ENCODE data around the gene GOLGA5. TPM values are rescaled to one million over a fixed set of nuclear protein-coding genes. Genes with fewer than 3 reads are reported as not detected.

GOLGA5 gene
- total and polyA plus RNA-seq, 2 experiments from 2014 or later, result 50.0 to 62.4 TPM

GRCh38 chr14:92883066-92883465 lies 89.0 kb downstream of the GOLGA5 start:
- Histone ChIP-seq H3K4me3 (no peak overlapping the region), H3K9me2 (replicated peaks; ENCODE audit: insufficient read depth) (no peaks in the 10 kb centered on the region), H3K9me3 (ENCODE audit: low read depth) (no peaks in the 10 kb centered on the region), H4K20me1 (ENCODE audit: insufficient read depth, poor library complexity, severe bottlenecking) (no peaks in the 10 kb centered on the region), H3K79me2 (no peaks in the 10 kb centered on the region), H2AFZ (no peak overlapping the region), H3K4me1 (ENCODE audit: insufficient read depth) (no peaks in the 10 kb centered on the region), H3K4me2 (no peak overlapping the region), H3K27me3 (peaks cover 3% of the 10 kb centered on the region), H3K36me3 (replicated peaks; ENCODE audit: insufficient read depth, low read depth) (no peaks in the 10 kb centered on the region), H3K27ac (no peak overlapping the region)
- WGBS (ENCODE audit: low lambda C conversion rate, missing lambda C conversion rate), result 91% methylated on average over 5 of the region's 5 CpGs
- DNase-seq (ENCODE audit: low spot score), result no peak
- TF ChIP-seq EZH2phosphoT487 (IDR thresholded peaks at IDR 0.05; ENCODE audit: low read depth, severe bottlenecking, unreplicated experiment), result no peak
- TF ChIP-seq CTCF (IDR thresholded peaks at IDR 0.05; ENCODE audit: poor library complexity), result no peak
- TF ChIP-seq EZH2 (IDR thresholded peaks at IDR 0.05; ENCODE audit: borderline replicate concordance), result no peak

- no peaks in the 10 kb centered on the region for H4K20me1 ChIP-seq (ENCODE audit: insufficient read depth, poor library complexity, severe bottlenecking)
- no peak overlapping the region for H2AFZ ChIP-seq
- WGBS (ENCODE audit: low lambda C conversion rate, missing lambda C conversion rate), result 60% methylated on average over 3 of the region's 3 CpGs
- H3K79me2 ChIP-seq, result no peaks in the 10 kb centered on the region
- peaks cover 3% of the 10 kb centered on the region for H3K27me3 ChIP-seq
- TF ChIP-seq EZH2 (IDR thresholded peaks at IDR 0.05; ENCODE audit: borderline replicate concordance), result no peak
- TF ChIP-seq EZH2phosphoT487 (IDR thresholded peaks at IDR 0.05; ENCODE audit: low read depth, severe bottlenecking, unreplicated experiment), result no peak
- TF ChIP-seq CTCF (IDR thresholded peaks at IDR 0.05; ENCODE audit: poor library complexity), result no peak
- no peaks in the 10 kb centered on the region for H3K9me2 ChIP-seq (replicated peaks; ENCODE audit: insufficient read depth)
- H3K27ac ChIP-seq, result no peak overlapping the region
- H3K9me3 ChIP-seq (ENCODE audit: low read depth), result no peaks in the 10 kb centered on the region
- no peaks in the 10 kb centered on the region for H3K4me1 ChIP-seq (ENCODE audit: insufficient read depth)
- H3K4me3 ChIP-seq, result no peak overlapping the region
- DNase-seq (ENCODE audit: low spot score), result no peak
- no peaks in the 10 kb centered on the region for H3K36me3 ChIP-seq (replicated peaks; ENCODE audit: insufficient read depth, low read depth)
- no peak overlapping the region for H3K4me2 ChIP-seq
Measured at GRCh38 chr14:92884410-92884809, 90.3 kb downstream of the GOLGA5 start.

- no peaks in the 10 kb centered on the region for H3K9me2 ChIP-seq (replicated peaks; ENCODE audit: insufficient read depth)
- H3K4me3 ChIP-seq, result no peak overlapping the region
- no peaks in the 10 kb centered on the region for H3K36me3 ChIP-seq (replicated peaks; ENCODE audit: insufficient read depth, low read depth)
- 85% methylated on average over 8 of the region's 8 CpGs for WGBS (ENCODE audit: low lambda C conversion rate, missing lambda C conversion rate)
- H3K79me2 ChIP-seq, result no peaks in the 10 kb centered on the region
- H3K9me3 ChIP-seq (ENCODE audit: low read depth), result no peaks in the 10 kb centered on the region
- H3K27ac ChIP-seq, result no peak overlapping the region
- no peaks in the 10 kb centered on the region for H4K20me1 ChIP-seq (ENCODE audit: insufficient read depth, poor library complexity, severe bottlenecking)
- TF ChIP-seq EZH2 (IDR thresholded peaks at IDR 0.05; ENCODE audit: borderline replicate concordance) (no peak), CTCF (IDR thresholded peaks at IDR 0.05; ENCODE audit: poor library complexity) (no peak), EZH2phosphoT487 (IDR thresholded peaks at IDR 0.05; ENCODE audit: low read depth, severe bottlenecking, unreplicated experiment) (no peak)
- DNase-seq (ENCODE audit: low spot score), result no peak
- H3K4me1 ChIP-seq (ENCODE audit: insufficient read depth), result no peaks in the 10 kb centered on the region
- no peak overlapping the region for H2AFZ ChIP-seq
- H3K27me3 ChIP-seq, result no peaks in the 10 kb centered on the region
- no peak overlapping the region for H3K4me2 ChIP-seq
Measured at GRCh38 chr14:92885279-92886061, 91.4 kb downstream of the GOLGA5 start.
